GM12878 (cell line): ENCODE results near the gene TMPRSS7. TPM values are rescaled to one million over a fixed set of nuclear protein-coding genes. Genes with fewer than 3 reads are reported as not detected.
A peak's percentile ranks its signal among the peaks of the same experiment; 100 is the strongest.

ENCODE experiments used
- EP300 ChIP-seq, 2 experiments: fragments of 150-350 bp in 1 of 2; IDR thresholded peaks; 2 replicates each; pipeline ENCODE4 v1.6.1; 2011 to 2012; ENCODE audit warnings: low read depth in 2 of 2, low read length in 2 of 2, borderline replicate concordance in 1 of 2, improper control_type of control experiment in 1 of 2, inconsistent platforms in 1 of 2; ENCODE audit not compliant: control insufficient read depth in 1 of 2
- IKZF1 ChIP-seq: fragments of 450-650 bp; conservative IDR thresholded peaks from 2 replicates; pipeline ENCODE4 v1.6.1; 2017; ENCODE audit warnings: antibody characterized with exemption, mild to moderate bottlenecking
- MLLT1 ChIP-seq: fragments of 450-650 bp; IDR thresholded peaks from 2 replicates; pipeline ENCODE4 v1.6.1; 2016; ENCODE audit warnings: mild to moderate bottlenecking
- SMAD1 ChIP-seq: fragments of 450-650 bp; IDR thresholded peaks from 2 replicates; pipeline ENCODE4 v1.6.1; 2018; ENCODE audit warnings: mild to moderate bottlenecking, low read depth; ENCODE audit not compliant: partially characterized antibody
- SREBF2 ChIP-seq: IDR thresholded peaks from 2 replicates; pipeline ENCODE4 v1.6.1; 2012; ENCODE audit warnings: mild to moderate bottlenecking, low read length
- TBL1XR1 ChIP-seq: IDR thresholded peaks from 2 replicates; pipeline ENCODE4 v1.6.1; 2012; ENCODE audit warnings: low read depth, low read length, improper control_type of control experiment
- ZNF384 ChIP-seq: IDR thresholded peaks from 2 replicates; pipeline ENCODE4 v1.6.1; 2012; ENCODE audit warnings: low read depth, mild to moderate bottlenecking, low read length, improper control_type of control experiment, borderline replicate concordance
- ZZZ3 ChIP-seq: IDR thresholded peaks from 2 replicates; pipeline ENCODE4 v1.6.1; 2011; ENCODE audit warnings: low read depth; ENCODE audit not compliant: control insufficient read depth, insufficient read length
- polyA plus RNA-seq, 11 experiments: library from polyadenylated mRNA; depleted of rRNA in 4 of 11; unstranded in 6 of 11; stranded (reverse) in 5 of 11; fragments of >200 nt; fragmentation: Nextera tagmentation in 4 of 11; fragmentation: Illumina TruSeq in 1 of 11; extraction: Ambion mirVana in 4 of 11; extraction: Trizol in 1 of 11; gene quantifications; 1 replicate in 1 of 11; 2 replicates in 10 of 11; pipeline versions ENCODE4 v1.2.1 to v1.2.3, GENCODE V29; 2011 to 2016; ENCODE audit warnings: inconsistent platforms in 2 of 11, missing spikeins in 2 of 11, low read depth in 1 of 11
- total RNA-seq, 4 experiments: library from RNA; depleted of rRNA in 3 of 4; stranded (reverse); fragments of >200 nt in 3 of 4; fragmentation: Illumina TruSeq in 1 of 4; extraction: Trizol in 1 of 4; gene quantifications; 2 replicates each; pipeline versions ENCODE4 v1.2.1 to v1.2.3, GENCODE V29; 2013 to 2021
- TF ChIP-seq, protein P1 (sequence below): fragments of 450-650 bp; formaldehyde crosslinking; IDR thresholded peaks from 2 replicates; pipeline ENCODE4 v1.5.0; 2022; ENCODE audit warnings: mild to moderate bottlenecking, missing genetic modification characterization

The TMPRSS7 gene
- total and polyA plus RNA-seq, 10 of the 15 experiments (the other 5 are each of a cell fraction or from before 2014, with no cell fraction given), result 0.03 TPM; not detected in 9

GRCh38 chr3:112117841-112118571, 83.5 kb downstream of the TMPRSS7 start (continued):
- peak; percentile 48 for TF ChIP-seq IKZF1
- TF ChIP-seq EP300 (IDR thresholded peaks at IDR 0.05; ENCODE audit: borderline replicate concordance in 1 of 2, control insufficient read depth in 1 of 2, low read depth in 2 of 2, low read length in 2 of 2), result no peak
- peak; percentile 50; the same call in 1 of the 2 replicates for TF ChIP-seq ZNF384
- TF ChIP-seq ZZZ3, result no peak
- TF ChIP-seq, protein P1, sequence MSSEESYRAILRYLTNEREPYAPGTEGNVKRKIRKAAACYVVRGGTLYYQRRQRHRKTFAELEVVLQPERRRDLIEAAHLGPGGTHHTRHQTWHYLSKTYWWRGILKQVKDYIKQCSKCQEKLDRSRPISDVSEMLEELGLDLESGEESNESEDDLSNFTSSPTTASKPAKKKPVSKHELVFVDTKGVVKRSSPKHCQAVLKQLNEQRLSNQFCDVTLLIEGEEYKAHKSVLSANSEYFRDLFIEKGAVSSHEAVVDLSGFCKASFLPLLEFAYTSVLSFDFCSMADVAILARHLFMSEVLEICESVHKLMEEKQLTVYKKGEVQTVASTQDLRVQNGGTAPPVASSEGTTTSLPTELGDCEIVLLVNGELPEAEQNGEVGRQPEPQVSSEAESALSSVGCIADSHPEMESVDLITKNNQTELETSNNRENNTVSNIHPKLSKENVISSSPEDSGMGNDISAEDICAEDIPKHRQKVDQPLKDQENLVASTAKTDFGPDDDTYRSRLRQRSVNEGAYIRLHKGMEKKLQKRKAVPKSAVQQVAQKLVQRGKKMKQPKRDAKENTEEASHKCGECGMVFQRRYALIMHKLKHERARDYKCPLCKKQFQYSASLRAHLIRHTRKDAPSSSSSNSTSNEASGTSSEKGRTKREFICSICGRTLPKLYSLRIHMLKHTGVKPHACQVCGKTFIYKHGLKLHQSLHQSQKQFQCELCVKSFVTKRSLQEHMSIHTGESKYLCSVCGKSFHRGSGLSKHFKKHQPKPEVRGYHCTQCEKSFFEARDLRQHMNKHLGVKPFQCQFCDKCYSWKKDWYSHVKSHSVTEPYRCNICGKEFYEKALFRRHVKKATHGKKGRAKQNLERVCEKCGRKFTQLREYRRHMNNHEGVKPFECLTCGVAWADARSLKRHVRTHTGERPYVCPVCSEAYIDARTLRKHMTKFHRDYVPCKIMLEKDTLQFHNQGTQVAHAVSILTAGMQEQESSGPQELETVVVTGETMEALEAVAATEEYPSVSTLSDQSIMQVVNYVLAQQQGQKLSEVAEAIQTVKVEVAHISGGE, result no peak
- TF ChIP-seq SREBF2, result no peak
- peak; percentile 94 for TF ChIP-seq MLLT1
- no peak for TF ChIP-seq TBL1XR1
- TF ChIP-seq SMAD1, result peak; percentile 17
- TF ChIP-seq, all 136 proteins: peak for 34
